Measurements from ENCODE around the gene BDKRB2. TPM values are rescaled to one million over a fixed set of nuclear protein-coding genes. Genes with fewer than 3 reads are reported as not detected.

The BDKRB2 gene
- total RNA-seq, 1 donor from 2014 or later, result 3.8 TPM

DNA sequence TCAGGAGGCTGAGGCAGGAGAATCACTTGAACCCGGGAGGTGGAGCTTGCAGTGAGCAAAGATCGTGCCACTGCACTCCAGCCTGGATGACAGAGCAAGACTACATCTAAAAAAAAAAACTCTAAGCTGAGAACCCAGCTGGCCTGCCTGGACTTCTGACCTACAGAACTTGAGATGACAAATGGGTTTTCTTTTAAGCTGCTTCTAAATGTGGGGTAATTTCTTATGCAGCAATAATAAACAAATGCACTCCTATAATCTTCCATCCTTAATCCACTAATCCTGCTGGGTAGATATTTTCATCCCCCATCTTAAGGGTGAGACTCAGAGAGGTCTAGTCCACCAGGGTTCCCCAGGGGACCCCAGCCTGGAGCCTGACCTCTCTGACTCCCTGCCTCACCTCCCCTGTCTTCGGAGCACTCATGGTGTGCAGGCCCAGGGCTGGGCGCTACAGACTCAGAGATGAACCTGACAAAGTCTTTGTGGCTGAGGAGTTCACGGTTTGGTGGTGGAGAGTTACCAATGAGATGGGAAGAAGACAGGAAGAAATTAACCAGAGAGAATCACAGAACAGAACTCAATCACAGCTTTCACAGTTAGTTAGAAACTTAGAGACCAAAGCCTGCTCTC lies 39.7 kb upstream of the BDKRB2 start:
- H3K36me3 Mint-ChIP-seq (ENCODE audit: unreplicated experiment), result no peaks in the 10 kb centered on the region

GRCh38 chr14:96165493-96166436 lies 38.9 kb upstream of the BDKRB2 start:
- no peak overlapping the region for H3K4me3 Mint-ChIP-seq (ENCODE audit: unreplicated experiment)
- TF ChIP-seq, protein P1, sequence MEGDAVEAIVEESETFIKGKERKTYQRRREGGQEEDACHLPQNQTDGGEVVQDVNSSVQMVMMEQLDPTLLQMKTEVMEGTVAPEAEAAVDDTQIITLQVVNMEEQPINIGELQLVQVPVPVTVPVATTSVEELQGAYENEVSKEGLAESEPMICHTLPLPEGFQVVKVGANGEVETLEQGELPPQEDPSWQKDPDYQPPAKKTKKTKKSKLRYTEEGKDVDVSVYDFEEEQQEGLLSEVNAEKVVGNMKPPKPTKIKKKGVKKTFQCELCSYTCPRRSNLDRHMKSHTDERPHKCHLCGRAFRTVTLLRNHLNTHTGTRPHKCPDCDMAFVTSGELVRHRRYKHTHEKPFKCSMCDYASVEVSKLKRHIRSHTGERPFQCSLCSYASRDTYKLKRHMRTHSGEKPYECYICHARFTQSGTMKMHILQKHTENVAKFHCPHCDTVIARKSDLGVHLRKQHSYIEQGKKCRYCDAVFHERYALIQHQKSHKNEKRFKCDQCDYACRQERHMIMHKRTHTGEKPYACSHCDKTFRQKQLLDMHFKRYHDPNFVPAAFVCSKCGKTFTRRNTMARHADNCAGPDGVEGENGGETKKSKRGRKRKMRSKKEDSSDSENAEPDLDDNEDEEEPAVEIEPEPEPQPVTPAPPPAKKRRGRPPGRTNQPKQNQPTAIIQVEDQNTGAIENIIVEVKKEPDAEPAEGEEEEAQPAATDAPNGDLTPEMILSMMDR (IDR thresholded peaks at IDR 0.05; ENCODE audit: partially characterized antibody, unreplicated experiment), result no peak

More for the DNA sequence above, 39.7 kb upstream of the BDKRB2 start:
- Mint-ChIP-seq H3K4me1 (ENCODE audit: low read depth, unreplicated experiment) (no peaks in the 10 kb centered on the region), H3K27ac (ENCODE audit: unreplicated experiment) (no peak overlapping the region), H3K27me3 (ENCODE audit: unreplicated experiment) (peaks cover 2% of the 10 kb centered on the region), H3K9me3 (ENCODE audit: unreplicated experiment) (peaks cover 1% of the 10 kb centered on the region), H3K4me3 (ENCODE audit: unreplicated experiment) (no peak overlapping the region)
- TF ChIP-seq, protein P1 (IDR thresholded peaks at IDR 0.05; ENCODE audit: partially characterized antibody, unreplicated experiment), result no peak
- DNase-seq, result no peak

DNA sequence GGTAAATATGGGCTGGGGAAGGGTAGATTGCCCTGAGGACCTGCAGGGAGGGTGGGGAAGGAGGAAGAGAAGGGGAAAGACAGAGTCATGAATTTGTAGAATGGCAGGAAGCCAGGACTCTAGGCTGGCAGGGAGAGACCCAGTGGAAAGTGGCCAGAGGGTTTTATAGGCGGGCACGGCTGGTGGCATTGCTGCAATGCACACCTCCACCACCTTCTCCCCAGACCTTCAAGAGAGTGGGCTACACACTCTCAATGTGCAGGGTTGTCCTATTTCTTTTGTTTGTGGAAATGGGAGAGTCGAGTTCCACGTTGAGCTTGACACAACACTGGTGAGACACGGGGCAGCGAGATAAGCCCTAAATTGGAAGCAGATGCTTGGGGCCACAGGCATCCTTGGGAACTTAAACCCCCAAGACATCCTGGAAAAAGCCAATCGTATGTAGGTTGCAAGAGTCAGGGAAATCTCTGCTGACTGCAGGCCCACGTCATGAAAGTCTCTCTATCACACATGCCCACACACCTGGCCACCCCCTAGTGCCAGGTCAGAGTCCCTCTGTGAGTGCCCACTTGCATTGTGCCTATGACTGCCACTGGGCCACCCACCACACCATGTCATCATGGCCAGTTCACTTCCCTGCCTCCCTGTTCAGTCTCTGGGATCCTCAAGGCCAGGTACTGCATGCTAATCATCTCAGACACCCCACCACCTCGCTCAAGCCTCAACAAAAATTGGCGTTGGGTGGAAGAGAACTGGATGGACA lies 38.0 kb upstream of the BDKRB2 start:
- peaks cover 4% of the 10 kb centered on the region for H3K36me3 Mint-ChIP-seq (ENCODE audit: unreplicated experiment)
- no peak overlapping the region for H3K4me3 Mint-ChIP-seq (ENCODE audit: unreplicated experiment)
- no peaks in the 10 kb centered on the region for H3K4me1 Mint-ChIP-seq (ENCODE audit: low read depth, unreplicated experiment)
- H3K27ac Mint-ChIP-seq (ENCODE audit: unreplicated experiment), result no peak overlapping the region
- DNase-seq, result no peak
- TF ChIP-seq, protein P1 (IDR thresholded peaks at IDR 0.05; ENCODE audit: partially characterized antibody, unreplicated experiment), result no peak
- H3K9me3 Mint-ChIP-seq (ENCODE audit: unreplicated experiment), result peaks cover 1% of the 10 kb centered on the region
- peaks cover 8% of the 10 kb centered on the region for H3K27me3 Mint-ChIP-seq (ENCODE audit: unreplicated experiment)

More at GRCh38 chr14:96165493-96166436, 38.9 kb upstream of the BDKRB2 start:
- DNase-seq, result no peak
- Mint-ChIP-seq H3K27me3 (ENCODE audit: unreplicated experiment) (peaks cover 4% of the 10 kb centered on the region), H3K27ac (ENCODE audit: unreplicated experiment) (no peak overlapping the region), H3K36me3 (ENCODE audit: unreplicated experiment) (no peaks in the 10 kb centered on the region), H3K9me3 (ENCODE audit: unreplicated experiment) (peaks cover 1% of the 10 kb centered on the region), H3K4me1 (ENCODE audit: low read depth, unreplicated experiment) (no peaks in the 10 kb centered on the region)

DNA sequence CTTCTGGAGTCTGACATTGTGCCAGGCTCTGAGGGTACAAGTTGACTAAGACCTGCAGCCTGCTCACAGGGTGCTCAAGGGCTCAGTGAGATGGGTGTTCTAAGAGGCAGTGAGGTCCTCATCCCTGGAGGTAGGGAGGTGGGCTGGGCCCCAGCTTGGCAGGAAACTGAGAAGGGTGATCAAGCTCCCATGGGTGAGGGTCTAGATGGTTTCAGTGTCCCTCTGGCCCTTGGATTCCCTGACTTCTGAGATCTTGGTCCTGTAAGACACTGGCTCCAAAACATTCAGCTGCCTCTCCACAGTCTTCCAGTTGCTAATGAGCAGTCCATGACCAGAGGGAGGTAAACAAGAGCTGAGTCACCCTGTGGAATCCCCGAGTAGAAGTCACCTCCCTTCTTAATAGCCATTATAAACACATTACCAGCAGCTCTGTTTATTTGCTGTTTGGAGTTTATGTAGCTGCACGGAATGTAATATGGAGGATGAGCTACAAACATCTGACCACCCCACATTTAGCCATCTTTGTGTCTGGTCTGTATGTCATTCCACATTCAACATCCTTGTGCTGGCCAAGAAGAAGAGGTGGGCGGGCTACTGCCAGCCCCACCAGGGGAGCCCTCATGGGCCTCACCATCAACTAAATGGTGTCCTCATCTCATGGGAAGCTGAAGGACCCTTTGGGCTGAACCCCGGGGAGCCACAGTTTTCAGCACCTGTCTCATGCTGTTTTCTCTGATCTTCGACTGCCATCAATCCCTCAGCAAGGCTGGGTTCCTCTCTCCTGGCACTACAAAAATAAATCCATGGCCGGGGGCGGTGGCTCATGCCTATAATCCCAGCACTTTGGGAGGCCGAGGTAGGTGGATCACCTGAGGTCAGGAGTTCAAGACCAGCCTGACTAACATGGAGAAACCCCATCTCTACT lies 37.2 kb upstream of the BDKRB2 start:
- no peak overlapping the region for H3K27ac Mint-ChIP-seq (ENCODE audit: unreplicated experiment)
- no peaks in the 10 kb centered on the region for H3K4me1 Mint-ChIP-seq (ENCODE audit: low read depth, unreplicated experiment)
- H3K36me3 Mint-ChIP-seq (ENCODE audit: unreplicated experiment), result peaks cover 4% of the 10 kb centered on the region
- H3K27me3 Mint-ChIP-seq (ENCODE audit: unreplicated experiment), result peaks cover 5% of the 10 kb centered on the region
- peaks cover 1% of the 10 kb centered on the region for H3K9me3 Mint-ChIP-seq (ENCODE audit: unreplicated experiment)
- DNase-seq, result no peak
- TF ChIP-seq, protein P1 (IDR thresholded peaks at IDR 0.05; ENCODE audit: partially characterized antibody, unreplicated experiment), result no peak
- no peak overlapping the region for H3K4me3 Mint-ChIP-seq (ENCODE audit: unreplicated experiment)
